Medulla oblongata (tissue), 1 donor: ENCODE data around the gene AP2A2.

Source experiments
- DNase-seq: peaks from one replicate; pipeline ENCODE4 v3.0.0-alpha.2; 2015; ENCODE audit errors: extremely low spot score

The AP2A2 gene

DNA sequence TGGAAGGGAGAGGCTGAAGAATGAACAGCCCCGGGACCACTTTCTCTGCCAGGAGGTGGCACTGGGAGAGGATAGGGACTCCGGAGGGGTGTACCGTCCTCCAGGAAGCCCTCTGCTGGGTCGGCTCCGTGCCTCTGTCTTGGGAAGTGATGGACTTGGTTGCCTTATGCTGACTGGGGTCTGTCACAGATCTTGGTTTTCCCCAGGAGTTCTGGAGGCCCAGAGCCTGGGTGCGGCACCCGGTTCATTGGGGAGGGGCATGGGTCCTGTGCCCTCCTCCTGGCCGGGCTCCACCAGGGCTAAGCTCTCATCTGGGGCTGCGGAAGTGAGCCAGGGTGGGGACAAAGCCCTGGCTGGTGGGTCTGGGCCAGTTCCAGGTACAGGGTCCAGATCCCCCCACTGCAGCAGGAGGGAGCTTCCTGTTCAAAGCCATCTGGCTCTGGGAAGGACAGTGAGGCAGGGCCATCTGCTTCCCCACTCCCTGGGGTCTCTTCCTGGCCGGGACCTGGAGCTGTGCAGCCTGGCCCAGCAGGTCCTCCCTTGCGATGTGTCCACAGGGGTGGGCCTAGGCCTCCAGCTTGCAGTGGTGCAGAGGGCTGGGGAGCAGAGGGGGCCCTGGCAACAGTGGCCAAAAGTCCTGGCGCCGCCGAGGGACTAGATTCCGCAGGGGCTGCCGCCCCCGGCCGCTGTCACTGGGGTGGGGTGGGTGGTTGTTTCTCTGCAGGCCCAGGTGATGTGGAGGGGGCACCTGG, 1.1 kb upstream of the AP2A2 start:
- no peak for DNase-seq

- no peak for DNase-seq
Measured at GRCh38 chr11:925158-925495, 543 bp upstream of the AP2A2 start.

DNA sequence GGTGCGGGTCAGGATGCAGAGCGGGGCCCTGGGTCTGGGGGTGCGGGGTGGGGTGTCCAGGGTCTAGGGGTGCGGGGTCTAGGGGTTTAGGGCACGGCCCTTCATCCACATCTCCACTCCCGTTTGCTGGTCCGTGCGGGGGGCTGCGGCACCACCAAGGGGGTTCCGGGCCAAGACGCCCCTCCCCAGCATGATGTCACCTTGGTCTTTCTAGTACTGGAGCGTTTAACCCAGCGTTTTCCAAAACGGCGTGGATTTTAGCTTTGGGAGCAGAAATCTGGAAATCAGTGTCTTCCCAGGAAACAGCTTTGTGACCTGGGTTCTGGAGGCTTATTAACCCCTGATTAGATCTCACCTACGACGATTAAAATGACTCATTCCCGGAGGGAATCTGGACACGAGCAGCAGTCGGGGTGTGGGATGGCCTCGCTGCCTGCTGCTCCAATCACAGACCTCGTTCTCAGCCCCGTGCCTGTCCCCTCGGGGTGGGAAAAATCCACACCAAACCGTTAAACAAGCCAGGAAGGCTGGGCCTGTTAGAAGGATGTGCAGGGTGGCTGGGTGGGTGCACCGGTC, 759 bp downstream of the AP2A2 start:
- no peak for DNase-seq

- DNase-seq = no peak
Measured at GRCh38 chr11:927871-928270, 2.2 kb downstream of the AP2A2 start.

GRCh38 chr11:928786-929185, 3.1 kb downstream of the AP2A2 start:
- DNase-seq = no peak

DNA sequence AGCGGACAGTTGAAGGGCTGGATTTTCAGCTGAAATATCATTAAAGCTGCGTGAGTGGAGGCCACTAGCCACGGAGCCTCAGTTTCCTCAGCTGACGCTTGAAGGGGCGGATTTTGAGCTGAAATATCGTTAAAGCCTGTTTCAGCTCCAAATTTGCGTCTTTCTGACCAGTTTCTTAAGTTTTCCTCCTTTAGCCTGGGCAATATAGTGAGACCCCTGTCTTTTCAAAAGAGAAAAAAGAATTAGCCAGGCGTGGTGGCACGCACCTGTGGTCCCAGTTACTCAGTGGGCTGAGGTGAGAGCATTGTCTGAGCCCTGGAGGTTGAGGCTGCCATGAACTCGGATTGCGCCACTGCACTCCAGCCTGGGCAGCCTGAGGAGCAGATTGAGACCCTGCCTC, 3.7 kb downstream of the AP2A2 start:
- DNase-seq = no peak

GRCh38 chr11:931385-931784, 5.7 kb downstream of the AP2A2 start:
- DNase-seq = no peak

DNA sequence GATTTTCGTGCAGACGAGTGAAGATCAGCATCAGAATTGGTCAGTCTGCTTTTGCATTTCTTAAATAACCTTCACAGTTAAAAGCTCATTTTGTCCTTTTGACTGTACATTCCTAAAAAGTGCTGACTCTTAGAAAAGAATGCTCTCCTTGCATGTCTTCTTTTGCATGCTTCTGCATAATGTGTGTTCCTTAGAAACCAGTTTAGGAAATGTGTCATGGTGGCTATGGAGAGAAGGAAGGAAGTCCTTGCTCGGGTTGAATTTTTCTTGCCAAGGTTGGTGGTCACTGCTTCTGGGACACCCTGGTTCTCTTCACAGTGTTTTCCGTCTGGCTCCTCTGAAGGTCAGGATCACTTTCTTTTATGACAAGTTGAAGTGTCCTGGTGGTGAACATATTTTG, 6.8 kb downstream of the AP2A2 start:
- DNase-seq = no peak

GRCh38 chr11:933142-933851, 7.6 kb downstream of the AP2A2 start:
- peak; percentile 38 for DNase-seq

DNA sequence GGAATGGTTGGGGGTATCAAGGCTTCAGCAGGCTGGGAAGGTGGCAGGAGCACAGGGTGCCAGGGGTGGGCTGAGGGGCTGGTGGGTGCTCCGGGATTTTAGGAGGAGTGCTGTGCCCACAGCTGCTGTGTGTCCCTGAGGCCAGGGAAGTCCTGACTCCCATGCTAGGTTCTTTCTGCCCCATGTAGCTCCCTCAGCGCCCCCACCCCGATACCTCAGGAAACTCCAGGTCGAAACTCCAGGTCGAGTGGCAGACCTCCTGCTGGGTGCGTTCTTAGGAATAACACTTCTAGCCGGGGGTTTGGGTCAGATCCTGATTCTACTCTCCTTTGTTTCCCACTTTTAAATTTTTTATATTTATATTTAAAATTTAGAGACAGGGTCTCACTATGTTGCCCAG, 8.3 kb downstream of the AP2A2 start:
- DNase-seq = no peak

GRCh38 chr11:934527-934926, 8.9 kb downstream of the AP2A2 start:
- no peak for DNase-seq

GRCh38 chr11:936199-936598, 10.5 kb downstream of the AP2A2 start:
- DNase-seq = no peak

- no peak for DNase-seq
Measured at GRCh38 chr11:937841-938261, 12.2 kb downstream of the AP2A2 start.

- peak; percentile 50 for DNase-seq
Measured at GRCh38 chr11:940496-941135, 14.9 kb downstream of the AP2A2 start.

GRCh38 chr11:942823-943222, 17.2 kb downstream of the AP2A2 start:
- peak; percentile 65 for DNase-seq

- no peak for DNase-seq
Measured at GRCh38 chr11:944711-945470, 19.2 kb downstream of the AP2A2 start.

- peak; percentile 71 for DNase-seq
Measured at GRCh38 chr11:945986-946385, 20.3 kb downstream of the AP2A2 start.

- DNase-seq = no peak
Measured at GRCh38 chr11:947744-948143, 22.1 kb downstream of the AP2A2 start.

- DNase-seq = no peak
Measured at GRCh38 chr11:951507-951906, 25.8 kb downstream of the AP2A2 start.

- peak; percentile 80 for DNase-seq
Measured at GRCh38 chr11:952406-953385, 27.0 kb downstream of the AP2A2 start.

DNA sequence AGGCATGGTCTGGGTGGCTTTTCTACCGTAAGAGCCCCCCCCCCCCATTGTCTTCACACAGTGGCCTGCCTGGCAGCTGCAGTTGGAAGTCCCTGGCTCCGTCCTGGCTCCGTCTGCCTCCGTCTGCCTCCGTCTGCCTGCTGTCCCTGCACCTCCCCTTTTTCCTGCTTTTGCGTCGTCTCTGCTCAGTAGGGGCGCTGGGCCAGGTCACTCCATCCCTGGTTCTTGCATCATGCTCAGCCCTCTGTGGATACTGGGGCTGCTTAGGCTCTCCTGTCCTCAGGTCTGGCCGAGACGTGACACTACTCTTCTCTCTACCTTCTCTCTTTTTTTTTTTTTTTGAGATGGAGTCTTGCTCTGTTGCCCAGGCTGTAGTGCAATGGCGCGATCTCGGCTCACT, 27.8 kb downstream of the AP2A2 start:
- no peak for DNase-seq
